Effector CD8-positive, alpha-beta T cell (primary cell): ENCODE measurements around the gene PRKAG1.
A peak's percentile ranks its signal among the peaks of the same experiment; 100 is the strongest.

Experiments used
- DNase-seq: peaks from one replicate; lab custom pipeline; 2025; lab: John Stamatoyannopoulos, UW

The PRKAG1 gene

DNA sequence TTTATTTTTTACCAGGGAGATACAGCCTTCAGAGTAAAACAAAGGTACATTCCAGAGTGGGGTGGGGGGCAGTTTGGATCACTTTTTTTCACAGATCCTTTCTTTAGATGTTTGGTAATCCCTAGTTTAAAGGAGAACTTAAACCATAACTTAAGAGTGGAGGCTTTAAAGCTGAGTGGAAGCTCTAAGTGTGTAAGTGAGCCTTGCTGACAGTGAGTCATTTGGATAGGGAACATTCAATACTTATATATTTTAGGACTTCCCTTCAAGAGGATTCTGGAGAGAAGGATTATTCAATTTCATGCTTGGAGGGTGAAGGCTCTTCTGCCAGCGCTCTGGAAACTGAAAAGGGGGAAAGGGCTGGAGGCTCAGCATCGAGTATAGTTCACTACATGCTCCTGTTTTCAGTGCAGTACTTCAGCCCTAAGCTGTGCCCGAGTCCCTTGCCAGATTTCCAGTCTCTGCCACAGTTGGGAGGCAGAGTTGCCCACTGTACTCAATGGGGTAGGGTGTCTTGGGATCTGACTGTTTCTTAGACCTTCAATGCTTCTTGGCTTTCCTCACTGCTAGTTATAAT lies 8.4 kb downstream of the PRKAG1 start:
- no peak for DNase-seq

DNA sequence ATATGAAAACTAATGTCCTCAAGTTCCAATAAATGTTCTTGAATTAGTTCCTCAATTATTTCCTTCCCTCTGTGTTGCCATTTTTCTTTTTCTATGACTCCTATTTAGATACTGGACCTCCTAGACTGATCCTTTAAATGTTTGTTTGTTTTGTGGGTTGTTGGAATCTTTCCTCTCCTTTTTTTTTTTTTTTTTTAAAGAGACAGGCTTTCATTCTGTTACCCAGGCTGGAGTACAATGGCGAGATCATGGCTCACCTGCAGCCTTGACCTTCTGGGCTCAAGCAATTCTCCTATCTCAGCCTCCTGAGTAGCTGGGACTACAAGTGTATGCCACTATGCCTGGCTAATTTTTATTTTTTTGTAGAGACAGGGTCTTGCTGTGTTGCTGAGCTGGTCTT lies 9.6 kb downstream of the PRKAG1 start:
- no peak for DNase-seq

- no peak for DNase-seq
These were observed 18.2 kb downstream of the PRKAG1 start for GRCh38 chr12:49000346-49000745.

DNA sequence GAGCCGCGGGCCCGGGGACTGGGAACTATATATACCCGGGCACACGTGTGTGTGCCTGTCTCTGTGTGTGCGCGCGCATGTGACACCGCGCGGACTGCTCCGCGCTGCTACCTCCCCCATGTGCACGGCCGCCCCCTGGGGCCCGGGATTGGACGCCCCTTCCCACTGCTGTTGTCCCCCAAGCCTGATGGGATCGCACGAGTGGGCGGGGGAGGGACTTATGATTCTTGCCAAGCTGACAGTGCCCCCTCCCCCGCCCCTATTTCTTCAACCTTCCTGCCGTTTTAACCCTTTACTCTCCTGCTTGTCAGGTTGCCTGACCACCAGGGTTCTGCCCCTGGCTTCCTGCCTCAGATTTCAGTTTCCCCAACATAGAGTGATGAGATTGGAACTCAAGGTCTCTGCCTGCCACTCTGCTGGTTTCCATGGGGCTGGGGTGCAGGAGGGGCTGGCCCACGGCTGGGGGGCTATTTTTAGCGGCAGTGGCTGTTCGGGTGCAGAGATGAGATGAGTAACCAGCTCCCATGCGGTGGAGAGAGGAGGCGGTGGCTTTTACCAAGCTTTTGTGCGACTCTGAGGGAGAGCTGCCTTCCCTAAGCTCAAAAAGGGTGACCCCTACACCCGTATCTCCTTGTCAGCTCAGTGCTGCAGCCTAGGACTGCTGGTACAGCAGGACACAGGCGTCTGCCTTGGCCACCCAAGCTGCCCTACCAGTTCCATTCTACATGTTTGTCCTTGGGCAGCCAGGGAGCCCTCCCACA lies 19.0 kb downstream of the PRKAG1 start, which contains the start of gene DDN:
Gene DDN (minus strand): TSS at position 5 of the 761 bp plus-strand sequence. CDS start 88 bp downstream, outside the sequence.
- DNase-seq, result peak; percentile 14

- no peak for DNase-seq
These were observed 19.9 kb downstream of the PRKAG1 start for GRCh38 chr12:48998497-48999353.

DNA sequence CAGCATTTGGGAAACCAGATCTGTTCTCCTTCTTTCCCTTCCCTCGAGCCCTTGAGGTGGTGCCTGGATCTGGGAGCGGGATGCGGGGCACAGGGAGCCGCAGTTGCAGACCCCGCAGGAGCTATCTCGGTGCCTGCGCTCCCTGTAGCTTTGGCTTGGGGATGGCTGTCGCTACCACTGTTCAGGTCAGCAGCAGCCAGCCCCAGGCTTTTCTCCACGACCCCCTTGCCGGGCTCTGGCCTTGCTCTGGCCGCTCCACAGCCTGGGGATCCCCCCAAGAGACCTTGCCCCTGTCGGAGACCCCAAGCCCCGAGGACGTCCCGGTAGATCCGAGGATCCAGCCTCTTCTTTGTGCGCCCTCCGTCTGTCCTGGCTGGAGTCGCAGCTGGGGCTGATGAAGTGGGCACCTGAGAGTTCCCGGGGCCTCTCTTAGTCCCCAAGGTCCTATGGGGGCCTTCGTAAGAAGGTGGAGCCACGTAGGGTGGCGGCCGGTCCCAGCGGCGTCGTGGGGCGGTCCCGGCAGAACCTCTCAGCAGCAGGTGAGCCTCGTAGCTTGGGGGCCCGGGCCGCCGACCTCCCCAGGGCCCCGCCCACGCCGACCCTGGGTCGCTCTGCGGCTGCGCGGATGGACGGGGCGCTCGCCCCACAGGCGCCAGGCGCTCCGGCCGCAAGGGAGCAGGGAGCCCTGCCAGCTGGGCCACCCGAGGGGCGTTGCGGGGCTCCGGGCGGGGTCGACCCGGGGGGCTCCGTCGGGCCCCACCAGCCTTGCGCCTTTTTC lies 20.7 kb downstream of the PRKAG1 start:
- no peak for DNase-seq

GRCh38 chr12:48996794-48997718 lies 21.5 kb downstream of the PRKAG1 start:
- DNase-seq, result peak; percentile 52

- DNase-seq, result peak; percentile 21
These were observed 23.3 kb downstream of the PRKAG1 start for GRCh38 chr12:48995086-48995879.

- DNase-seq, result no peak
These were observed 24.1 kb downstream of the PRKAG1 start for GRCh38 chr12:48994224-48995085.

- no peak for DNase-seq
These were observed 24.8 kb downstream of the PRKAG1 start for GRCh38 chr12:48993787-48994186.

DNA sequence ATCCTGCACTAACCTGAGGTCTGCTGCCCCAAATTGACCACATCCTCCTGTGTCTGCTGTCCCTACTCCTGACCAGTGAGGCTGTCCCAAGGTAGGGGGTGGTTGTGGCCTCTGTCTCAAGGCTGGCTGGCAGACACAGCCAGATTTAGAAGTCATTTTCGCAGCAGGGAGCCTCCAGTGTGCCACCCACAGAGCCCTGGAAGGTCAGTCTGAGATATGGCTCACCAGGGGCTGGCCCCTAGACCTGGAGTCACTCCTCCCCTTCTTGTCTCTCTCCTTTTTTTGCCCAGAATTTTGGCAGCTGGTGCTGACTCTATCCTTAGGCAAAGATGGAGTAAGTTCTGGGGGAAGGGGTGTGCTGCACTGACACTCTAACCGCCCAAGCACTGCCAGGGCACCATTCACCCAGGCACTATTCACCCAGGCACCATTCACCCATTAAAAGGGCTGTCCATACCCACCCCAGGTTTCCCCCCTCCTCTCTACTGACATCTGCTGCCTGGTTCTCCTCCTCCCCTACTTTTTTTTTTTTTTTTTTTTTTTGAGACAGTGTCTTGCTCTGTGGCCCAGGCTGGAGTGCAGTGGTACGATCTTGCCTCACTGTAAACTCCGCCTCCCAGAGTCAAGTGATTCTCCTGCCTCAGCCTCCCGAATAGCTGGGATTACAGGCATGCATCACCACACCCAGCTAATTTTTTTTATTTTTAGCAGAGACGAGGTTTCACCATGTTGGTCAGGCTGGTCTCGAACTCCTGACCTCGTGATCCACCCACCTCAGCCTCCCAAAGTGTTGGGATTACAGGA lies 27.1 kb downstream of the PRKAG1 start:
- no peak for DNase-seq

DNA sequence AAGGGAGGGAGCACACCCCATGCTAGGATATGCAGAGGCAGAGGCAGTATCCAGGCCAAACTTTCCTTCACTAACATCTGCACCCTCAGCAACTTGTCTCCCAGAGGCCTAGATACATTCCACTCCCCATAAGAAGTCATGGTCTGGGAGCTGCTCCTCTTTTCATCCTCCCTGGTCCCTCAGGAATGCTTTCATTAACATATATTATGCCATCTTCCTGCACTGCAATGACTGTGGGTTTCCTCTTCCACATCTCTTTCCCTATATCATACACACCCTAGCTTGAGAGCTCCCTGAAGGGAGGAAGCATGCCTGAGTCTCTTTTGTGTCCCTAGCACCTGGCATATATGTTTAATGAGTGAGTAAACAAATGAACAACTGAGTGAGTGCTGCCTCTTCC lies 28.0 kb downstream of the PRKAG1 start:
- DNase-seq, result no peak

DNA sequence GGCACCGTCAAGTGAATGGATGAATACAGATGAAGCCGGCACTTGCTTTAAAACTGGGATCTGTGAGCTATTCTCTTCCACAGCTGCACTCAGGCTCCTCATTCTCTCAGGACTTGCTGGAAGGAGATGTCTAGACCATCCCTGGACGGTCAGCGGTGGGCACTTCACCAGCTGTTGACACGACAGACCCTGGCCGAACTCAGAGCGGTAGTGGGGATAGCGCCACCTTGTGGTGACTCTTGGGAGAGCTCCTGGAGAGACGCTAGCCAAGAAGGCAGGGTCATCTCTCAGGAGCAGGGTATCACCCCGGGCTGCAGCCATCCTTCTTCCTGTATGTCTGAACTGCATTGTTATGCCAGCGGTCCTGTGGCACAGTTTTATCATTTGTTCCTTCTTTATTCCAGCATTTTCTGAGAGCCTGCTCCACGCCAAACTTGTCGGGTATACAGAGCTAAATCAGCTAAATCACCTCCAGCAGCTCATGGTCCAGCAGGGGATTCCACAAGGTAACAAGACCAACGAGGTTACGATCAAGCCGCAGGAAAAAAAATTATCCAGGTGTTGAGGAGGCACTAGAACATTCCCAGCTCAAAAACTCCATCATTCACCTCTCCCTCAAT lies 30.4 kb downstream of the PRKAG1 start:
- peak; percentile 66 for DNase-seq

DNA sequence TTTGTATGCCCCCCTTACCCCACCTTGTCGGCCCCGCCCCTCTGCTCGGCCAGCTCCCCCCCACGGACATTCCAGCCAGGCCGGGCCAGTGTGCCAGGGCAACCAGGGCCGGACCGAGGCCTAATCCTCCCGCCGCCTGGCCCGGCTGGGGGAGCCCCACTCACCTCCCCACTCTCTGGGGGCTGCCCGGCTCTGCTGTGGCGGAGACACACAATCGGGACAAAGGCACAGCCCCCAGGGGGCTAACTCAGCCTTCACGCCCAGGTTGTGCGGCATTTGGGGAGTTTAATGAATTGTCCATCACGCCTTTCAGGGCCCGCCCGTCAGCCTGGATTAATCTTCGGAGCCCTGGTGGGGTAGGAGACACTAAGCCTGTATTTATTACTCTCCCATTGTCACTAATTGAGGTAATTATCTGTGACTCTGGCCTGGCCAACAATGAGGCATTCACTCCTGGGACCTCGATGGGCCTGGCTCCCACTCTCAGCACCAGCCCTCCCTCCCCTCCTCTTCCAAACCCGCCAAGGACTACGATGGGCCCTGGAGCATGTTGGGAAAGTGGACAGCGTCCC lies 31.8 kb downstream of the PRKAG1 start:
- DNase-seq, result no peak

- no peak for DNase-seq
These were observed 32.7 kb downstream of the PRKAG1 start for GRCh38 chr12:48985901-48986300.

GRCh38 chr12:48985475-48985897 lies 33.1 kb downstream of the PRKAG1 start:
- no peak for DNase-seq

DNA sequence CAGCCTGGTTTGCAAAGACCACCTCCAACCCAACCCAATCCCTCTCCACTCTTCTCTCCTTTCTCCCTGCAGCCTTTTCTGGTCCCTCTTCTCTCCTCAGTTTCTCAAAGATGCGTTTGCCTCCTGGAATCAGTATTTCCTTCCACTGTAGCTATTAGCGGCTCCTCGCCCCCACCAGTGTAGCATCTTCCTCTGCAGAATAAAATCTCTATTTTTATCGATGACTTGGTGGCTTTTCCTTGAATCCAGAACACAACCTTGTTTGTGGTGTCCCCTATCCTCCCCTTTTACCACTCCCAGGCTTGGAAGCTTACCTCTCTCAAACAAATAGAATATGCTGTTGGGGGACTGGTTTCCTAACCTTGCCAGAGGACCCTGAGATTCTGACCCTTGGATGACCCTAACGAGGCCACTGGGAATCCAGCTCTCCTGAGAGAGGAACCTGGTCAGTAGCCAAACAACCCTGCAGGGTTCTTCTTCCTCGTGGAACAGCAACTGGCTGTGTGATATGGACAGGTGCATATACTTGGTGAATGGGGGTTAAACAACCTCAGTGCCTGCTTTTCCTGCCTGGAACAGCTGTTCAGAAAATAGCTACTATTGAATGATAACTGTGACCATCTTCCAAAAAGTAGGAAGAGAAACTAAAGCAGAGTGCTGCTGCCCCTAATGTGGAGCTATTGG lies 36.0 kb downstream of the PRKAG1 start:
- no peak for DNase-seq
